Stimulated activated CD4-positive, alpha-beta T cell treated with anti-CD3 and anti-CD28 coated beads, TNF-alpha, amount 100 ng/mL, for 48 hours (primary cell): Measurements from ENCODE around the gene TRIP4.

Source experiments
- DNase-seq, 3 donors: peaks; one replicate each; pipeline ENCODE4 v3.0.0-alpha.2; 2020; ENCODE audit warnings: low read depth in 3 of 3

TRIP4 gene

GRCh38 chr15:64447536-64448315, 60.1 kb downstream of the TRIP4 start:
- no peak for DNase-seq

- DNase-seq, result no peak
Measured at GRCh38 chr15:64452988-64453688, 65.5 kb downstream of the TRIP4 start.

- no peak for DNase-seq
Measured at GRCh38 chr15:64453689-64454037, 66.0 kb downstream of the TRIP4 start.

- no peak for DNase-seq
Measured at GRCh38 chr15:64454282-64454681, 66.6 kb downstream of the TRIP4 start.

GRCh38 chr15:64455961-64456371, 68.3 kb downstream of the TRIP4 start:
- no peak for DNase-seq

- DNase-seq, result no peak
Measured at GRCh38 chr15:64456634-64457108, 69.0 kb downstream of the TRIP4 start.

GRCh38 chr15:64459066-64459781, 71.6 kb downstream of the TRIP4 start:
- DNase-seq, result no peak

- peak; percentile 82 to 84 (median 83) for DNase-seq
Measured at GRCh38 chr15:64460206-64460723, 72.6 kb downstream of the TRIP4 start, which contains the start of gene ZNF609. Gene ZNF609 (plus strand): TSS chr15:64460578. CDS start chr15:64499420, 38,842 bp downstream.

GRCh38 chr15:64460724-64461720, 73.4 kb downstream of the TRIP4 start:
- DNase-seq, result peak; percentile 8 to 18 (median 12)

GRCh38 chr15:64461721-64462162, 74.1 kb downstream of the TRIP4 start:
- peak; percentile 6 to 19 (median 10) for DNase-seq

GRCh38 chr15:64462492-64462891, 74.9 kb downstream of the TRIP4 start:
- DNase-seq, result no peak

- DNase-seq, result no peak
Measured at GRCh38 chr15:64464276-64465005, 76.8 kb downstream of the TRIP4 start.

GRCh38 chr15:64466408-64467141, 78.9 kb downstream of the TRIP4 start:
- DNase-seq, result no peak

- no peak for DNase-seq
Measured at GRCh38 chr15:64472161-64472560, 84.5 kb downstream of the TRIP4 start.

- DNase-seq, result no peak
Measured at GRCh38 chr15:64474846-64475245, 87.2 kb downstream of the TRIP4 start.

- DNase-seq, result no peak
Measured at GRCh38 chr15:64476550-64476949, 88.9 kb downstream of the TRIP4 start.

- DNase-seq, result no peak
Measured at GRCh38 chr15:64478863-64479262, 91.2 kb downstream of the TRIP4 start.

- no peak for DNase-seq
Measured at GRCh38 chr15:64480891-64481290, 93.3 kb downstream of the TRIP4 start.

- no peak for DNase-seq
Measured at GRCh38 chr15:64483749-64484148, 96.1 kb downstream of the TRIP4 start.
